NCI-H460 (cell line): ENCODE results near the gene BDH2. TPM values are rescaled to one million over a fixed set of nuclear protein-coding genes. Genes with fewer than 3 reads are reported as not detected.

ENCODE experiments used
- DNase-seq: peaks from one replicate; pipeline ENCODE4 v3.0.0-alpha.2; 2016; ENCODE audit warnings: low read depth; ENCODE audit errors: extremely low read depth
- total RNA-seq: library from RNA; depleted of rRNA; stranded (reverse); fragments of >200 nt; shearing (Covaris generic); gene quantifications from 2 replicates; pipeline ENCODE4 v1.2.3, GENCODE V29; 2014; rRNA removed

The BDH2 gene
- total RNA-seq, 1 experiment from 2014 or later: 6.0 TPM

- no peak for DNase-seq
Observed at GRCh38 chr4:103032574-103032973, 67.1 kb downstream of the BDH2 start.

DNA sequence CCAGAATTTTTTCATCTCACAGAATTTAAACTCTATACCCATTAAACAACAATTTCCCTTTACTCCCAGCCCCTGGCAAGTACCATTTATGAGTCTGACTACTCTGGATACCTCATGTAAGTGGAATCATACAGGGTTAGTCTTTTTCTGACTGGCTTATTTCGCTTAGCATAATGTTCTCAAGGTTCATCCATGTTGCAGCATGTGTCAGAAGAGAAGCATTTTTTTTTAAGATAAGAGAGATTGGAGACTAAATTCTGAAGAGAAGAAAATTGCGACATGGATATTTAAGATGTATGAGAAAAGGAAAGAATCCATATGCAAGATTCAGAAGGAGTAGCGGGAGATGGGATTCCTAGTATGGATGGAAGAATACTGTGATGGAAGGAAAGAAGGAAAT, 68.8 kb downstream of the BDH2 start:
- no peak for DNase-seq

DNA sequence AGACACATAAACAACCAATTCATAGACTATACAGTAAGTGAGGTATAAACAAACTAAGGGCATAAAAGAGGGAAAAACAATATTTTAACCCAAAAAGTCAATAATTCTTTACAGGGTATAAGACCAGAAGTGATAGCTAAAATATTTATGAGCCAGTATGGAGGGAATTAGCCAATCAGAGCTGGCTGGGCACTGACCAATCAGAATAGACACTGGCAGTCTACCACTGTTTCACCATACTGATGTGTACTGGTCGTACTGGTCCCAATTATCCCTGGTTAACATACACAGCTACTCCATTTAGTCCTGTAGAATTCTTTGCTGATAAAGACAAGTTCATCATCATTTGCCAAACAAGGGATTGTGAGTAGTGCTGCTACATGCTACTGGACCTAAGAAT, 70.3 kb downstream of the BDH2 start:
- no peak for DNase-seq

Other genes starting within 250 kb of the BDH2 start
- 73.1 and 76.7 TPM in 2 replicates for gene CISD2, start 230.8 kb downstream of the BDH2 start, total RNA-seq
- gene SLC9B1, start 80.1 kb downstream of the BDH2 start, total RNA-seq: 0.12 and 0.26 TPM in 2 replicates
- 25.6 and 29.8 TPM in 2 replicates for gene SLC9B2, start 23.1 kb downstream of the BDH2 start, total RNA-seq
- gene CENPE, start 98.5 kb upstream of the BDH2 start, total RNA-seq: 22.4 and 26.3 TPM in 2 replicates